ENCODE measurements around the gene ATOH7. TPM values are rescaled to one million over a fixed set of nuclear protein-coding genes. Genes with fewer than 3 reads are reported as not detected.
"Not testable (repeated sequence)": the region's sequence is repeated elsewhere in the genome, so short reads cannot be mapped to it uniquely, and the experiment has no call there.

ATOH7 gene
- total RNA-seq, result not detected
- total RNA-seq (2013), result not detected

- intact Hi-C loops (cut with micrococcal nuclease), result no loop called here
- H3K4me1 Mint-ChIP-seq, result peaks cover 0 to 5% of the 10 kb centered on the region in 2 donors
These were observed at the start of gene ATOH7 for GRCh38 chr10:68231817-68232251. Gene ATOH7 (minus strand): TSS chr10:68232113. CDS start chr10:68231677, 436 bp downstream.

GRCh38 chr10:68280758-68281157 lies 48.8 kb upstream of the ATOH7 start:
- Mint-ChIP-seq H3K27ac (no peak overlapping the region), H3K27me3 (ENCODE audit: low read depth in 2 of 2) (no peaks in the 10 kb centered on the region), H3K9me3 (no peaks in the 10 kb centered on the region), H3K4me3 (no peak overlapping the region), H3K36me3 (no peaks in the 10 kb centered on the region), H3K4me1 (peaks cover 9 to 12% of the 10 kb centered on the region in 2 donors)
- WGBS (ENCODE audit: insufficient coverage), result 100% methylated on average over 4 of the region's 4 CpGs
- Histone ChIP-seq H3K27ac (ENCODE audit: low read length) (no peak overlapping the region), H3K27me3 (ENCODE audit: control insufficient read depth, insufficient read depth, low read length) (no peaks in the 10 kb centered on the region), H3K4me1 (ENCODE audit: control insufficient read depth, insufficient read depth, low read length) (peaks cover 6% of the 10 kb centered on the region), H3K4me3 (ENCODE audit: low read length) (no peak overlapping the region), H3K9me3 (ENCODE audit: control insufficient read depth, insufficient read depth, low read length) (peaks cover 8% of the 10 kb centered on the region), H3K36me3 (ENCODE audit: control insufficient read depth, insufficient read depth, low read length) (no peaks in the 10 kb centered on the region)
- TF ChIP-seq, protein P1, sequence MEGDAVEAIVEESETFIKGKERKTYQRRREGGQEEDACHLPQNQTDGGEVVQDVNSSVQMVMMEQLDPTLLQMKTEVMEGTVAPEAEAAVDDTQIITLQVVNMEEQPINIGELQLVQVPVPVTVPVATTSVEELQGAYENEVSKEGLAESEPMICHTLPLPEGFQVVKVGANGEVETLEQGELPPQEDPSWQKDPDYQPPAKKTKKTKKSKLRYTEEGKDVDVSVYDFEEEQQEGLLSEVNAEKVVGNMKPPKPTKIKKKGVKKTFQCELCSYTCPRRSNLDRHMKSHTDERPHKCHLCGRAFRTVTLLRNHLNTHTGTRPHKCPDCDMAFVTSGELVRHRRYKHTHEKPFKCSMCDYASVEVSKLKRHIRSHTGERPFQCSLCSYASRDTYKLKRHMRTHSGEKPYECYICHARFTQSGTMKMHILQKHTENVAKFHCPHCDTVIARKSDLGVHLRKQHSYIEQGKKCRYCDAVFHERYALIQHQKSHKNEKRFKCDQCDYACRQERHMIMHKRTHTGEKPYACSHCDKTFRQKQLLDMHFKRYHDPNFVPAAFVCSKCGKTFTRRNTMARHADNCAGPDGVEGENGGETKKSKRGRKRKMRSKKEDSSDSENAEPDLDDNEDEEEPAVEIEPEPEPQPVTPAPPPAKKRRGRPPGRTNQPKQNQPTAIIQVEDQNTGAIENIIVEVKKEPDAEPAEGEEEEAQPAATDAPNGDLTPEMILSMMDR (IDR thresholded peaks at IDR 0.05), result no peak
- intact Hi-C loops (cut with micrococcal nuclease), result no loop called here
- ATAC-seq (no peak), DNase-seq (no peak)

More at GRCh38 chr10:68231817-68232251, at the start of gene ATOH7:
- peaks cover 29 to 52% of the 10 kb centered on the region in 2 donors for H3K27me3 Mint-ChIP-seq (ENCODE audit: low read depth in 2 of 2)
- no peaks in the 10 kb centered on the region for H3K36me3 Mint-ChIP-seq
- no peaks in the 10 kb centered on the region for H3K9me3 ChIP-seq (ENCODE audit: control insufficient read depth, insufficient read depth, low read length)
- no peak within 1 kb of the TSS for H3K27ac ChIP-seq (ENCODE audit: low read length)
- peak within 1 kb of the TSS; percentile 78 for H3K4me3 Mint-ChIP-seq
- peaks cover 10% of the 10 kb centered on the region for H3K4me1 ChIP-seq (ENCODE audit: control insufficient read depth, insufficient read depth, low read length)
- peak within 1 kb of the TSS; percentile 36 for H3K4me3 ChIP-seq (ENCODE audit: low read length)
- 73% methylated on average over 13 of the region's 13 CpGs for WGBS (ENCODE audit: insufficient coverage)
- H3K36me3 ChIP-seq (ENCODE audit: control insufficient read depth, insufficient read depth, low read length), result no peaks in the 10 kb centered on the region
- H3K27me3 ChIP-seq (ENCODE audit: control insufficient read depth, insufficient read depth, low read length), result peaks cover 14% of the 10 kb centered on the region
- no peaks in the 10 kb centered on the region for H3K9me3 Mint-ChIP-seq
- TF ChIP-seq, protein P1 (IDR thresholded peaks at IDR 0.05), result no peak
- ATAC-seq (no peak), DNase-seq (no peak)
- no peak within 1 kb of the TSS for H3K27ac Mint-ChIP-seq

DNA sequence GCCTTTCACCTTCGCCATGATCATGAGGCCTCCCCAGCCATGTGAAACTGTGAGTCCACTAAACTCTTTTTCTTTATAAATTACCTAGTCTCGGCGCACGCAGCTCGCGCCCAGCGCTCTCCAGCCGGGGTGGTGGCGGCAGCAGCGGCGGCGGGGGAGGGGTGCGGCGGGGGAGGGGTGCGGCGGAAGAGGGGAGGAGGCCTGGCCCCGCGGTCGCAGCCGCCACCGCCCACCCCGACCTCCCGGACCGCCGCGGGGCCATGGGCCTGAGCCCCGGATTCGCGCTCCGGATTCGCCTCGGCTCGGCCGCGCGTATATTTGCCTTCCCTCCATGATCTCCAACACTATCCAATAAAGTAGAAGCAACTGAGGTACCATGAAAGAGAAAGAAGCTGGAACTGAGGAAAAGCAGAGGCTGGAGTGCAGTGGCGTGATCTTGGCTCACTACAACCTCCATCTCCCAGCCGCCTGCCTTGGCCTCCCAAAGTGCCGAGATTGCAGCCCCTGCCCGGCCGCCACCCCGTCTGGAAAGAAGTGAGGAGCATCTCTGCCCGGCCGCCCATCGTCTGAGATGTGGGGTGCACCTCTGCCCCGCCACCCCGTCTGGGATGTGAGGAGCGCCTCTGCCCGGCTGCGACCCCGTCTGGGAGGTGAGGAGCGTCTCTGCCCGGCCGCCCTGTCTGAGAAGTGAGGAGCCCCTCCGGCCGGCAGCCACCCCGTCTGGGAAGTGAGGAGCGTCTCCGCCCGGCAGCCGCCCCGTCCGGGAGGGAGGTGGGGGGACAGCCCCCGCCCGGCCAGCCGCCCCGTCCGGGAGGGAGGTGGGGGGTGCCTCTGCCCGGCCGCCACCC lies 47.2 kb upstream of the ATOH7 start:
- H3K36me3 ChIP-seq (ENCODE audit: control insufficient read depth, insufficient read depth, low read length); H3K4me1 ChIP-seq (ENCODE audit: control insufficient read depth, insufficient read depth, low read length); H3K36me3 Mint-ChIP-seq; H3K27ac ChIP-seq (ENCODE audit: low read length); H3K27ac Mint-ChIP-seq; ATAC-seq; H3K27me3 Mint-ChIP-seq (ENCODE audit: low read depth in 2 of 2); H3K4me3 ChIP-seq (ENCODE audit: low read length); DNase-seq; H3K27me3 ChIP-seq (ENCODE audit: control insufficient read depth, insufficient read depth, low read length); H3K4me3 Mint-ChIP-seq; intact Hi-C loops (cut with micrococcal nuclease); H3K9me3 ChIP-seq (ENCODE audit: control insufficient read depth, insufficient read depth, low read length); H3K9me3 Mint-ChIP-seq: not testable (repeated sequence)
- peaks cover 9 to 12% of the 10 kb centered on the region in 2 donors for H3K4me1 Mint-ChIP-seq
- WGBS (ENCODE audit: insufficient coverage), result 96% methylated on average over 63 of the region's 70 CpGs

- H3K27me3 ChIP-seq (ENCODE audit: control insufficient read depth, insufficient read depth, low read length); H3K36me3 Mint-ChIP-seq; H3K27ac Mint-ChIP-seq; H3K27ac ChIP-seq (ENCODE audit: low read length); H3K36me3 ChIP-seq (ENCODE audit: control insufficient read depth, insufficient read depth, low read length); intact Hi-C loops (cut with micrococcal nuclease); H3K4me3 ChIP-seq (ENCODE audit: low read length); H3K27me3 Mint-ChIP-seq (ENCODE audit: low read depth in 2 of 2); H3K9me3 Mint-ChIP-seq; DNase-seq; ATAC-seq; H3K4me3 Mint-ChIP-seq; H3K4me1 ChIP-seq (ENCODE audit: control insufficient read depth, insufficient read depth, low read length); H3K9me3 ChIP-seq (ENCODE audit: control insufficient read depth, insufficient read depth, low read length): not testable (repeated sequence)
- 97% methylated on average over 2 of the region's 2 CpGs for WGBS (ENCODE audit: insufficient coverage)
- peaks cover 9 to 12% of the 10 kb centered on the region in 2 donors for H3K4me1 Mint-ChIP-seq
These were observed 45.9 kb upstream of the ATOH7 start for GRCh38 chr10:68277814-68278213.

All from natural killer cell (primary cell).